Measurements from ENCODE around the gene PATZ1. TPM values are rescaled to one million over a fixed set of nuclear protein-coding genes. Genes with fewer than 3 reads are reported as not detected.

The PATZ1 gene
- total RNA-seq, 1 experiment from 2014 or later = 120 TPM

GRCh38 chr22:31329029-31329428 lies 17.1 kb downstream of the PATZ1 start:
- H3K9me3 ChIP-seq (ENCODE audit: control insufficient read depth, low read depth, low read length) = no peaks in the 10 kb centered on the region
- H4K8ac ChIP-seq (replicated peaks; ENCODE audit: insufficient read length, low read depth, low read length) = no peak overlapping the region
- H2BK20ac ChIP-seq (ENCODE audit: low read depth, low read length, poor library complexity, severe bottlenecking) = no peak overlapping the region
- H3K14ac ChIP-seq (ENCODE audit: insufficient read depth, low read length) = no peak overlapping the region
- no peaks in the 10 kb centered on the region for H3K9me3 Mint-ChIP-seq
- no peak for TF ChIP-seq CTCF (conservative IDR thresholded peaks at IDR 0.05)
- H4K91ac ChIP-seq (ENCODE audit: insufficient read length, low read depth, low read length) = no peak overlapping the region
- H3K4me2 ChIP-seq (ENCODE audit: insufficient read depth, insufficient read length, low read length) = no peak overlapping the region
- H3K18ac ChIP-seq (ENCODE audit: insufficient read length, low read depth, low read length) = no peak overlapping the region
- no peak for DNase-seq
- H2BK15ac ChIP-seq (ENCODE audit: low read depth, low read length) = no peak overlapping the region
- H2AFZ ChIP-seq (ENCODE audit: low read length) = no peak overlapping the region
- peak overlapping the region in 2 of 3 experiments; percentile 80 to 85; a peak in 3 of 7 replicates for H3K27ac Mint-ChIP-seq
- no peaks in the 10 kb centered on the region for H3K79me2 ChIP-seq (ENCODE audit: insufficient read depth, low read length)
- H3K23ac ChIP-seq (ENCODE audit: insufficient read length, low read depth, low read length) = no peak overlapping the region
- no peak overlapping the region for H2AK5ac ChIP-seq (ENCODE audit: insufficient read length, low read length)
- no peak overlapping the region for H3K9ac ChIP-seq (ENCODE audit: extremely low read depth, insufficient read length, low read length)
- H3K27ac ChIP-seq (ENCODE audit: insufficient read length, low read depth, low read length) = no peak overlapping the region
- H3K27me3 Mint-ChIP-seq (ENCODE audit: low read depth) = no peaks in the 10 kb centered on the region
- no peak overlapping the region for H2BK120ac ChIP-seq (ENCODE audit: low read depth, low read length, poor library complexity, severe bottlenecking)
- no peak overlapping the region for H2BK12ac ChIP-seq (ENCODE audit: insufficient read length, low read depth, low read length)
- no peaks in the 10 kb centered on the region for H3K23me2 ChIP-seq (ENCODE audit: insufficient read length, low read depth, low read length, poor library complexity, severe bottlenecking)
- H4K5ac ChIP-seq (ENCODE audit: insufficient read length, low read depth, low read length) = no peak overlapping the region
- no peak overlapping the region for H3K56ac ChIP-seq (ENCODE audit: insufficient read length, low read depth, low read length)
- peaks cover 14 to 20% of the 10 kb centered on the region in 2 experiments for H3K4me1 Mint-ChIP-seq
- peaks cover 3% of the 10 kb centered on the region for H3K79me1 ChIP-seq (ENCODE audit: insufficient read depth, low read depth, low read length, poor library complexity, severe bottlenecking)
- H3K36me3 Mint-ChIP-seq (ENCODE audit: insufficient read depth in 1 of 3, low read depth in 3 of 3) = peaks cover 43 to 97% (median 87%) of the 10 kb centered on the region in 3 experiments; a peak in 6 of 7 replicates
- H4K20me1 ChIP-seq (ENCODE audit: control insufficient read depth, insufficient read depth, insufficient read length) = no peaks in the 10 kb centered on the region
- no peak overlapping the region for H3T11ph ChIP-seq (ENCODE audit: low read length)
- H3K27me3 ChIP-seq (ENCODE audit: insufficient read depth, low read length) = no peaks in the 10 kb centered on the region
- no peaks in the 10 kb centered on the region for H3K4me1 ChIP-seq (ENCODE audit: insufficient read depth, low read length)
- no peak overlapping the region for H3K4me3 Mint-ChIP-seq
- no peak overlapping the region for H2BK5ac ChIP-seq (ENCODE audit: insufficient read length, low read length)
- no CpG with 5 or more reads among the region's 4 CpGs for WGBS (ENCODE audit: extremely low coverage, insufficient read length, low lambda C conversion rate)
- H3K4ac ChIP-seq (ENCODE audit: low read depth, low read length) = no peak overlapping the region
